ENCODE data around the gene FIGLA.
"Not testable (repeated sequence)": the region's sequence is repeated elsewhere in the genome, so short reads cannot be mapped to it uniquely, and the experiment has no call there.

Gene FIGLA

GRCh38 chr2:70807828-70808118, 17.3 kb upstream of the FIGLA start:
- no peak for DNase-seq (ENCODE audit: low read depth)

DNA sequence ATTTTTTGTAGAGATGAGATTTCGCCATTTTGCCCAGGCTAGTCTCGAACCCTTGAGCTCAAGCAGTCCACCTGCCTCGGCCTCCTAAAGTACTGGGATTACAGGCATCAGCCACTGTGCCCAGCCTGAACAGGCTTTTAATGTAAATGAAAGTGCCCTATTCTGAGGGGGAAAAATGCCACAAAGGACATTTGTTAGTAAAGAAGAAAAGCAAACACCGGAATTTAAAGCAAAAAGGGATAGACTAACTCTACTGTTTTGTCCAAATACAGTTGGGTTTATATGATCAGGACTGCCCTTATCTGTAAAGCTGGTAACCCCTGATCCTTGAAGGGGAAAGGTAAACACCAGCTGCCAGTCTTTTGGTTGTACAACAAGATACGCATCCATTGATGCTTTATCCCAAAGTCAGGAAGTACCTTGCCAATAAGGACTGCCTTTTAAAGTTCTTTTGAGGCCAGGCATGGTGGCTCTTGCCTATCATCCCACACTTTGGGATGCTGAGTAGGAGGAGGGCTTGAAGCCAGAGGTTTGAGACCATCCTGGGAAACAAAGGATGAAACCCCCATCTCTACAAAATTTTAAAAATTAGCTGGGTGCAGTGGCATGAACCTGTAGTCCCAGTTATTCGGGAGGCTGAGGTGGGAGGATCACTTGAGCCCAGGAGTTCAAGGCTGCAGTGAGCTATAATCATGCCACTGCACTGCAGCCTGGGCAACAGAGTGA, 16.8 kb upstream of the FIGLA start:
- DNase-seq (ENCODE audit: low read depth), result no peak

DNA sequence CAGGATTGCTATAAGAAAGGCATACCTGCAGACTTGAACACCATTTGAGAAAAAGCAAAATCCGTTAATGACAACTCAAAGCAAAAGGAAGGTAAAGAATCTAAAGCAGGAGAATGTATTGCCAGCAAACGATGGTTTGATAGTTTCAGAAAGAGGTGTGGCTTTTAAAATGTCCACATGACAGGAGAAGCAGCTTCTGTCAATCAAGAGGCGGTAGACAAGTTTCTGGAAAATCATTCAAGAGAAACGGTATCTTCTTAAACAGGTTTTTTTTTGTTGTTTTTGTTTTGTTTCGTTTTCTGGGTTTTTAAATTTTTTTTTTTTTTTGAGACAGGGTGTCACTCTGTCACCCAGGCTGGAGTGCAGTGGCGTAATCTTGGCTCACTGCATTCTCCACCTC, 16.2 kb upstream of the FIGLA start:
- no peak for DNase-seq (ENCODE audit: low read depth)

GRCh38 chr2:70806013-70806412, 15.6 kb upstream of the FIGLA start:
- DNase-seq (ENCODE audit: low read depth), result no peak

DNA sequence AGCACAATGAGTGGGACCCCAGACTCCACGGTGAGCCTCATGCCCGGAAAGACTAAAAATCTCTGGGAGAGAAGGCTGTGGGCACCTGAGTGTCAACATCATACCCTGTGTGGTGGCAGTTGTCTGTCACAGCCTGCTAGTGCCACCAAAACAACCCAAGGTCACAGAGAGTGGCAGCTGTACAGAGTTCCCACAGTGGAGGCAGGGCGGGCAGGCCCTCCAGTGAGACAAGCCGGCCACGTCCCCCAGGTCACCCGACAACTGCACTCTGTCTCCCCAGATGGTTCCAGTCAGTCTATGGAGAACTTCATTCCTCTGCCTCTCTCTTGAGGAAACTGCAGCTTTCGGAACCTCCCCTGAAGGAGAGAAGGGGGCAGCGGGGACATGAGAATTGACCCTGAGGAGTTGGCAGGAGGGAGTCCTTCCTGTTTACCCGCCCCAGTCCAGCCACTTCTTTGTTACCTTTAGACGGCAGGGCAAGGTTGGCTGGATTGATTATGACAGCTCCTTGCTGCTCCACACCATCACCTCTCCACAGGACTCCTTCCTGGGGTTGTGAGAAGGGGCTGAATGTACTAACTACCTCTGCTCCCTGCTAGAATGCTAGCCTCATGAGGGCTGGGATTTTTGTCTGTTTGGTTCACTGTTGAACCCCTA, 11.3 kb upstream of the FIGLA start:
- no peak for DNase-seq (ENCODE audit: low read depth)

GRCh38 chr2:70799706-70800105, 9.3 kb upstream of the FIGLA start:
- DNase-seq (ENCODE audit: low read depth), result no peak

- not testable (repeated sequence) for DNase-seq (ENCODE audit: low read depth)
Observed at GRCh38 chr2:70797996-70798395, 7.6 kb upstream of the FIGLA start.

GRCh38 chr2:70797506-70797905, 7.1 kb upstream of the FIGLA start:
- DNase-seq (ENCODE audit: low read depth), result no peak

- DNase-seq (ENCODE audit: low read depth), result no peak
Observed at GRCh38 chr2:70796262-70796661, 5.8 kb upstream of the FIGLA start.

DNA sequence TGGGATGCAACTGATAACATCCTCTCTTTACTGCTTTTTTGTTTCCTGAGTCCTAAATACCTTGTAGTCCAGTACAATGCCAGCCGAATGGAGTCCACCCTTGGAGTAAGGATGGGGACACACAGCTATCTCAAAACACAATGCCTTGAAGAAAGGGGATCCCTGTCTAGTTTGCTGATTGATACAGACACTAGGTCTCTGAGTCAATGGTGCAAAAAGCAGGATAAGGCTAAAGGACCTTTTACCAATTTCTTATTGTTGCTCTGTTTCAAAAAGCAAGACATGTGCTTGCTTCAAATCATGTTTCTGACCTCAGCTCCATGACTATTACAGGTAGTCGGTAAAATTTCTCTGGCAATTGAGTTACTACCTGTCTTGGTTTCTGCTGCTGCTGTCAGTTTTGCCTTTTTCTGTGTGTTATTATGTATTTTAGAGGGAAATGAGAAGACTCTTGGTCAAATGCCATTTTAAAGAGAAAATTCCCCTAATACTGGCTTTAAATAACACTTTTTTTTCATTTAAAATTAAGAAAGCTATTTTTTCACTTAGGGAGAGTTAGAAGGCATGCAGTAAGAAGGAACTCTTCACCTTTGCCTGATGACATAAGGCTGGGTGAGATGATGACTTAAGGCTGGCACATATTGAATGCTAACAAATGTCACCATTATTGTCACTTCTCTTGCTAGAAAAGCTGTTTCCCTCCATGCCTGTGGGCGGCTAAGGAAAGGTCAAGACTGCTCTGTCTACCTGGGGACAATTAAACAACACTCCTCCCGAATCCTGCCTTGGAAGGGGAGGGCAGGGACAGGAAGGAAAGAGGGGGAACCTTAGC, 4.9 kb upstream of the FIGLA start:
- DNase-seq (ENCODE audit: low read depth), result no peak

DNA sequence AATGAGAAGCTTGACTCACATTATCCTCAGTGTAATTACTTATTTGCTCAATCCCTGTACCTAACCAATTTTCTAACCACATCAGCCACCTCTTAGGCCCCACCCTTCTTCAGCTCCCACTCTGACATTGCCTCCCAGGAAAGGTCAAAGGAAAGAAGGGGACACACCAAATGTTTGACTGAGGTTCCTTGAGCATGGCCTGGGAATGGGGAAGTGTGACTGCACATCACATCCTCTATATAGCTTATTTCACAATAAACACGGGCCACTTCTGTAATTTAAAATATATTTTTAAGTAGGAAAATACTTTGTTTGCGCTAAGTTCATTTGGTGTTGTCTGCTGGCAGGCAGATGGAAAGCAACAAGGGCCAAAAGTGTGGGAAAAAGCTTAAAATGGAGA, 3.0 kb upstream of the FIGLA start:
- no peak for DNase-seq (ENCODE audit: low read depth)

GRCh38 chr2:70789304-70790135, 923 bp downstream of the FIGLA start:
- DNase-seq (ENCODE audit: low read depth), result peak; percentile 5

DNA sequence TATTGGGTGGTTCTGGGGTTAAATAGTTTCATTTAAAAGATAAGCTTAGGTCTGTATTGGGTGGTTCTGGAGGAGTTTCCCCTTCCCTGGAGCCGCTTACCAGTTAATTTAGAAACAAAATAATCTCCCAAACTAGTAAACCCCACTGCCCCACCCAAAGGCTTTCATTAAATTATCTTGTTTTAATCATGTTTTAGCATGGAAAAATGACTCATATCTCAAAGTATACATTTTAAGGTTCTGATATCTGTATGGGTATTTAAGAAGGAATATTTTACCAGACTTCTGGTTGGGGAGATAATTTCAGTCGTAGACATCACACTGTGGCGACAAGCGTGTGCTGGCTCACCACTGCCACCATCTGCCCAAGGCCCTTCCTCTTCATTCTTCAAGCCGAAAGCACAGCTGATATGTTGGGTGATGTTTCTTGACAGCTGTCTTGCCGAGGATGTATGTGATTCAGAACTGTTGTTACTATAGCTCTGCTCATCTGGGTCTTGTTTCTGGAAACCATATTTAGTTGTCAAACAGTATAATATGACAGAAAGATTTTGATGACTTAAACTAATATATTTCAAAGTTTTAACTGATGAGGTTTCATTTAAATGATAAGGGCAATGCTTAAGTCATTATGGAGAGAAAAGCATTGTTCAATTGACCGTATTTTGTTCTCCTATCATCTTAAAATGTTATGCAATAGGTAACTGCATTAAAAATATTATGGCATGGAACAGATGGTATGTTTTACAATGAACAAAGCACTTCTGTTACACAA, 5.1 kb downstream of the FIGLA start:
- DNase-seq (ENCODE audit: low read depth), result no peak

GRCh38 chr2:70784320-70784719, 6.1 kb downstream of the FIGLA start:
- DNase-seq (ENCODE audit: low read depth), result no peak

DNA sequence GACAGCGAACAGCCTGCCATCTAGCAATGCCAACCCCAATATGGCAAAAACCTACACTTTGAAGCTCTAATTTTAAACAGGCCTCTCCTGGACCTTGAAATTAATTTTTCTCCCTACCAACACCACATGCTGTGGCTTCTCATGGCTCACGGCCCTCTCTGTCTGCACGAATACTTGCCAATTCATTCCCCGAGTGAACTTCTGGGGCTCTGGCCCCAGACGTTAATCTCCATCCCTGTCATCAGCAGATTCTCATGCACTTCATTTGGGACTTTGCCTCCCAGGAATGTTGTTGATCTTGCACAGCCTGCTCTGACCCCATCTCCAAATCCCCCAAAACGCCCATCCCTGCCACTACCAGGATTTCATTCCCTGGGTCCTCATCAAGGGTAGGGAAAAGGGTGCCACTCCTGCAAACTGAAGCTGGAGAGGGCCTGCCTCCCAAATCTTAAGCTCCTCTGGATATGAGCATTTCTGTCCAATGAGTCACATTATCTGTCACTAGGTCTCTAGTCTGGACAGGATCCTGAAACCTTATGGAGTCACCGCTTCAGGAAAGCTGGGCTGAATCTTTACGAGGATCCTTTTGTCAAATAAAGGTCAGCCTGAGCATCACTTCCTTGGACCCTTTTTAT, 10.4 kb downstream of the FIGLA start:
- no peak for DNase-seq (ENCODE audit: low read depth)

DNA sequence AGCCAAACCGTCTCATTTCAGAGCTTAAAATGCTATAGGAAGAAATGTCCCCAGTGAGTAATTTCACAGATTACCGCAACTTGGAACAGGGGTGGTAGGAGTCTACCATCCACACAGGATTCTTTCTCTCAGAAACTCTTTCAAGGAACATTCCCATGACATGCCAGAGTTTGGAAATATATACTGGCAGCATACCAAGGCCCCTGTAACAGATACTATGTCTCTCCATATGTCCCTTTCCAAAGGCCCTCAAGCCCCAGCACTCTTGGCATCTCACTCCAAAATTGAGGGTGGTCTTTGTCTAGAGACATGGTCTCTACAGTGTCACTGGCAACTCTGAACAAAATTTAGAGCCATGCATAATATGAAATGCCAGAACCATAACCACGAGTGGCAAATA, 11.0 kb downstream of the FIGLA start:
- no peak for DNase-seq (ENCODE audit: low read depth)

- DNase-seq (ENCODE audit: low read depth), result no peak
Observed at GRCh38 chr2:70778676-70779075, 11.8 kb downstream of the FIGLA start.

GRCh38 chr2:70777450-70777849, 13.0 kb downstream of the FIGLA start:
- DNase-seq (ENCODE audit: low read depth), result no peak

GRCh38 chr2:70776266-70776665, 14.2 kb downstream of the FIGLA start:
- DNase-seq (ENCODE audit: low read depth), result no peak

DNA sequence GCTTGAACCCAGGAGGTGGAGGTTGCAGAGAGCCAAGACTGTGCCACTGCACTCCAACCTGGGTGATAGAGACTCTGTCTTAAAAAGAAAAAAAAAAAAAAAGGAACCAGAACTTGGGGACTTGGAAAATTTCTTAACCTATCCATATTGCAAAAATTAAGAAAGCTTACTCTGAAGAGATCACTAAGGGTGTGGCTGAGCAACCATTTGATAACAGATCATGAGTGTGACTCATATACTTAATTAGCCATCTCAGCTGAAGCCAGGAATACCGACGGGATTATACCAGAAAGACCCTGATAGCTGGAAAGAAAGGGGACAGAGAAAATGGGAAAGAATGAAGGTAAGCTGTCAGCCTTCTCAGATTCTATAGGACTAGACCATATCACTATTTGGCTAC, 15.3 kb downstream of the FIGLA start:
- no peak for DNase-seq (ENCODE audit: low read depth)

- DNase-seq (ENCODE audit: low read depth), result no peak
Observed at GRCh38 chr2:70772486-70773155, 17.8 kb downstream of the FIGLA start.
